Measurements from ENCODE around the gene ZNF358.

The ZNF358 gene

DNA sequence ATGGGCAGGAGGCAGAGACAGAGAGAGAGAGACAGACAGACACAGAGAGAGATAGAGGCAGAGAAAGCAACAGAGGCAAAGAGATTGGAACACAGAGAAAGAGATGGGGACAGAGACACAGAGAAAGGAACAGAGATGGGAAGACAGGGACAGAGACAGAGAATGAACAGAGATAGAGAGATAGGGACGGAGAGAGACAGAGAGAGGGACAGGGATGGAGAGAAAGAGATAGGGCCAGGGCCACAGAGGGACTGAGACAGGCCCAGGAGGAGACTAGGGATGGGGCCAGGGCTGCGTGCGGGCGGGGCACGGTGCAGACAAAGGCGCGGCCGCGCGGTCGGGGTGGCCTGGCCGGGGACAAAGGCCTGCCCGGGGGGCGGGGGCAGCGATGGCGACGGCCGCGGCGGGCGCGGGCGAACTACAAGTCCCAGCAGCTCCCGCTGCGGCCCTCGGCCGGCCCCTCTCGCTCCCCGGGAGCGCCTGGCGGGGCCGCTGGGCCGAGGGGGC lies at the start of gene ZNF358:
Gene ZNF358 (plus strand): TSS at position 459 of the 507 bp plus-strand sequence. CDS start 3,140 bp downstream, outside the sequence.
- H3K27ac ChIP-seq (ENCODE audit: low read depth, low read length): no peak within 1 kb of the TSS
- TF ChIP-seq CTCF (IDR thresholded peaks at IDR 0.05; ENCODE audit: insufficient read depth, low read length, poor library complexity, severe bottlenecking) (no peak), EZH2phosphoT487 (conservative IDR thresholded peaks at IDR 0.05; ENCODE audit: low read length) (no peak)
- H2AFZ ChIP-seq (ENCODE audit: low read depth, low read length, severe bottlenecking): peak within 1 kb of the TSS; percentile 28
- H4K20me1 ChIP-seq (ENCODE audit: low read depth, low read length): no peaks in the 10 kb centered on the region
- H3K79me2 ChIP-seq (ENCODE audit: insufficient read depth, low read length): no peaks in the 10 kb centered on the region
- H3K4me2 ChIP-seq (ENCODE audit: low read depth, low read length, poor library complexity, severe bottlenecking): peak within 1 kb of the TSS; percentile 31
- H3F3A ChIP-seq (ENCODE audit: insufficient read depth): no peaks in the 10 kb centered on the region
- no peaks in the 10 kb centered on the region for H3K27me3 ChIP-seq (ENCODE audit: low read length)
- no peaks in the 10 kb centered on the region for H3K36me3 ChIP-seq (ENCODE audit: low read length)
- no peak within 1 kb of the TSS for H3K4me3 ChIP-seq (ENCODE audit: insufficient read depth, low read length, poor library complexity, severe bottlenecking)
- no peaks in the 10 kb centered on the region for H3K9me2 ChIP-seq (replicated peaks; ENCODE audit: insufficient read depth, low read length)
- no peak within 1 kb of the TSS for H3K9ac ChIP-seq (ENCODE audit: low read length)
- no peaks in the 10 kb centered on the region for H3K9me3 ChIP-seq (ENCODE audit: insufficient read depth, low read length)

- H3F3A ChIP-seq (ENCODE audit: insufficient read depth): peaks cover 4% of the 10 kb centered on the region; the same call in 1 of the 2 replicates
- H3K4me2 ChIP-seq (ENCODE audit: low read depth, low read length, poor library complexity, severe bottlenecking): no peak overlapping the region
- no peaks in the 10 kb centered on the region for H3K9me2 ChIP-seq (replicated peaks; ENCODE audit: insufficient read depth, low read length)
- H2AFZ ChIP-seq (ENCODE audit: low read depth, low read length, severe bottlenecking): no peak overlapping the region
- no peaks in the 10 kb centered on the region for H3K27me3 ChIP-seq (ENCODE audit: low read length)
- H3K27ac ChIP-seq (ENCODE audit: low read depth, low read length): no peak overlapping the region
- no peaks in the 10 kb centered on the region for H3K9me3 ChIP-seq (ENCODE audit: insufficient read depth, low read length)
- H4K20me1 ChIP-seq (ENCODE audit: low read depth, low read length): no peaks in the 10 kb centered on the region
- H3K79me2 ChIP-seq (ENCODE audit: insufficient read depth, low read length): no peaks in the 10 kb centered on the region
- H3K4me3 ChIP-seq (ENCODE audit: insufficient read depth, low read length, poor library complexity, severe bottlenecking): no peak overlapping the region
- TF ChIP-seq CTCF (IDR thresholded peaks at IDR 0.05; ENCODE audit: insufficient read depth, low read length, poor library complexity, severe bottlenecking): no peak
- TF ChIP-seq EZH2phosphoT487 (conservative IDR thresholded peaks at IDR 0.05; ENCODE audit: low read length): no peak
- H3K9ac ChIP-seq (ENCODE audit: low read length): no peak overlapping the region
- no peaks in the 10 kb centered on the region for H3K36me3 ChIP-seq (ENCODE audit: low read length)
Measured at GRCh38 chr19:7467009-7467989, 48.6 kb upstream of the ZNF358 start.

DNA sequence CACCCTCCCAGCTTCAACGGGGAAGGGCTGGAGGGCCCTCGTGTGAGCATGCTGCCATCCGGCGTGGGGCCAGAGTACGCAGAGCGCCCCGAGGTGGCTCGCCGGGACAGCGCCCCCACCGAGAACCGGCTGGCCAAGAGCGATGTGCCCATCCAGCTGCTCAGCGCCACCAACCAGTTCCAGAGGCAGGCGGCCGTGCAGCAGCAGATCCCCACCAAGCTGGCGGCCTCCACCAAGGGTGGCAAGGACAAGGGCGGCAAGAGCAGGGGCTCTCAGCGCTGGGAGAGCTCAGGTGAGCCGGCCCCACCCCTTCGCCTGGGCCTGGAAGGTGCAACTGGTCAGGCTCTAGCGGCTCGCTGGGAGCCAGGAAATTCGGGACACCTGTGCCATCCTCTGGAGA lies 47.1 kb upstream of the ZNF358 start:
- H3K9ac ChIP-seq (ENCODE audit: low read length): no peak overlapping the region
- no peak overlapping the region for H3K4me3 ChIP-seq (ENCODE audit: insufficient read depth, low read length, poor library complexity, severe bottlenecking)
- peaks cover 13% of the 10 kb centered on the region for H3F3A ChIP-seq (ENCODE audit: insufficient read depth)
- no peaks in the 10 kb centered on the region for H3K27me3 ChIP-seq (ENCODE audit: low read length)
- no peak overlapping the region for H2AFZ ChIP-seq (ENCODE audit: low read depth, low read length, severe bottlenecking)
- no peak overlapping the region for H3K27ac ChIP-seq (ENCODE audit: low read depth, low read length)
- no peaks in the 10 kb centered on the region for H3K9me3 ChIP-seq (ENCODE audit: insufficient read depth, low read length)
- H3K79me2 ChIP-seq (ENCODE audit: insufficient read depth, low read length): no peaks in the 10 kb centered on the region
- no peak for TF ChIP-seq CTCF (IDR thresholded peaks at IDR 0.05; ENCODE audit: insufficient read depth, low read length, poor library complexity, severe bottlenecking)
- no peak for TF ChIP-seq EZH2phosphoT487 (conservative IDR thresholded peaks at IDR 0.05; ENCODE audit: low read length)
- no peaks in the 10 kb centered on the region for H3K9me2 ChIP-seq (replicated peaks; ENCODE audit: insufficient read depth, low read length)
- H3K4me2 ChIP-seq (ENCODE audit: low read depth, low read length, poor library complexity, severe bottlenecking): no peak overlapping the region
- H4K20me1 ChIP-seq (ENCODE audit: low read depth, low read length): no peaks in the 10 kb centered on the region
- no peaks in the 10 kb centered on the region for H3K36me3 ChIP-seq (ENCODE audit: low read length)

Measured in SU-DHL-6 (cell line).